Stimulated activated CD4-positive, alpha-beta T cell treated with anti-CD3 and anti-CD28 coated beads, Interleukin-12 subunit alpha, Interleukin-12 subunit beta, amount 100 ng/mL, for 4 hours (primary cell): Measurements from ENCODE around the gene FBXW5.

Source experiments
- DNase-seq: peaks from one replicate; pipeline ENCODE4 v3.0.0-alpha.2; 2020

The FBXW5 gene

GRCh38 chr9:136927343-136928271 lies 16.9 kb downstream of the FBXW5 start:
- no peak for DNase-seq

GRCh38 chr9:136926749-136927148 lies 17.8 kb downstream of the FBXW5 start:
- no peak for DNase-seq

- DNase-seq, result no peak
These were observed 18.3 kb downstream of the FBXW5 start for GRCh38 chr9:136926154-136926704.

- DNase-seq, result no peak
These were observed 19.0 kb downstream of the FBXW5 start for GRCh38 chr9:136925414-136926153.

GRCh38 chr9:136923881-136924280 lies 20.7 kb downstream of the FBXW5 start:
- no peak for DNase-seq

- no peak for DNase-seq
These were observed 22.0 kb downstream of the FBXW5 start for GRCh38 chr9:136922540-136922939.

GRCh38 chr9:136921718-136922117 lies 22.8 kb downstream of the FBXW5 start:
- DNase-seq, result no peak

GRCh38 chr9:136921307-136921706 lies 23.2 kb downstream of the FBXW5 start:
- no peak for DNase-seq

- no peak for DNase-seq
These were observed 23.8 kb downstream of the FBXW5 start for GRCh38 chr9:136920734-136921231.

GRCh38 chr9:136920069-136920468 lies 24.5 kb downstream of the FBXW5 start:
- no peak for DNase-seq

- no peak for DNase-seq
These were observed 26.6 kb downstream of the FBXW5 start for GRCh38 chr9:136917902-136918301.

GRCh38 chr9:136916330-136917184 lies 28.0 kb downstream of the FBXW5 start:
- no peak for DNase-seq

GRCh38 chr9:136915632-136916329 lies 28.8 kb downstream of the FBXW5 start:
- no peak for DNase-seq

GRCh38 chr9:136913701-136914438 lies 30.7 kb downstream of the FBXW5 start:
- no peak for DNase-seq

- no peak for DNase-seq
These were observed 33.7 kb downstream of the FBXW5 start for GRCh38 chr9:136910901-136911245.

- no peak for DNase-seq
These were observed 34.2 kb downstream of the FBXW5 start for GRCh38 chr9:136910197-136910900.

- no peak for DNase-seq
These were observed 37.3 kb downstream of the FBXW5 start for GRCh38 chr9:136907011-136907914.

- DNase-seq, result no peak
These were observed 38.3 kb downstream of the FBXW5 start for GRCh38 chr9:136906266-136906665.

GRCh38 chr9:136903041-136903554 lies 41.4 kb downstream of the FBXW5 start:
- no peak for DNase-seq
